Activated CD4-positive, alpha-beta T cell treated with anti-CD3 and anti-CD28 coated beads for 24 hours (primary cell): ENCODE measurements around the gene SMYD5.
"Not testable (repeated sequence)": the region's sequence is repeated elsewhere in the genome, so short reads cannot be mapped to it uniquely, and the experiment has no call there.

ENCODE experiments used
- DNase-seq, 2 donors: peaks; one replicate each; pipeline ENCODE4 v3.0.0-alpha.2; 2020; ENCODE audit warnings: low read depth in 2 of 2

The SMYD5 gene

GRCh38 chr2:73214120-73215035 lies at the start of gene SMYD5:
Gene SMYD5 (plus strand): TSS chr2:73214245. CDS start chr2:73214267, 22 bp downstream.
- peak; percentile 90 for DNase-seq

DNA sequence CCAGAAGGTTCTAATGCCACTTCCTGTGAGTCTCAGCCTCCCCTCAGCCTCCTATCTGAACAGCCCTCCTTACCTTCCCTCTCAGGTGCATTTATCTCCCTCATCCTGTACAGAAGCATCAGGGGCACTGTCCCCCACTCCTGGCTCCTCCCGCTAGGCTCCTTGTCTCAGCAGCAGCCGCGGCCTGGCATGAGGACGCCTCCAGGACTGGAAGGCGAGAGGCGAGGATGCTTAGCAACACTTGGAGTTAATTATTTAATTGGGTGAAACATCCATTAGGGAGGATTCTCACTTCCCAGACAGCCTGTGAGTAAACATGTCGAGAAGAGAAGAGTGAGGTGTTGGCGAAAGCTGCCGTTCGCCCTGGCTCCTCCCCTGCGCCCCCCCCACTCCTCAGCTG lies 48.1 kb upstream of the SMYD5 start:
- not testable (repeated sequence) for DNase-seq

DNA sequence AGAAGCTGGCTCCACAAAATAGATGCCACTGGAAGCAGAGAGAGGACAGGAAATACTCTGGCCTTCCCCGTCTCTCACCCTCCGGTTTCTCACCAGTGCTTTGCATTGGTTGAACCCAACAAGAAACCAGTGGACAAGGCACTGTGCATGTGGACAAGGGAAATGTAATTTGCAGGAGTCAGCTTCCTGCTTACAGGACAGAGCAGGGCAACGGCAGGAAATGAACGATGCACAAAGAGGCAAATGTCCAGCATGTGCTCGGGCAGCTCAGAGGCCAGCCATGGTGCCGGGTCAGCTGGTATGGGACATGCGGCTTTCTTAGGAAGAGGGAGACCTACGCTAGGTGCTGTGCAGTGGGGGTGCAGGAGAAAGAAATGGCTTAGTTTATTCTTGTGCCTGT lies 47.2 kb upstream of the SMYD5 start:
- DNase-seq: not testable (repeated sequence)

- not testable (repeated sequence) for DNase-seq
These were observed 45.7 kb upstream of the SMYD5 start for GRCh38 chr2:73168348-73168747.

GRCh38 chr2:73170341-73170740 lies 43.7 kb upstream of the SMYD5 start:
- DNase-seq: not testable (repeated sequence)

- DNase-seq: peak; percentile 30 to 52
These were observed 41.1 kb upstream of the SMYD5 start for GRCh38 chr2:73172963-73173362.

- no peak for DNase-seq
These were observed 40.3 kb upstream of the SMYD5 start for GRCh38 chr2:73173781-73174180.

- no peak for DNase-seq
These were observed 39.8 kb upstream of the SMYD5 start for GRCh38 chr2:73174244-73174643.

DNA sequence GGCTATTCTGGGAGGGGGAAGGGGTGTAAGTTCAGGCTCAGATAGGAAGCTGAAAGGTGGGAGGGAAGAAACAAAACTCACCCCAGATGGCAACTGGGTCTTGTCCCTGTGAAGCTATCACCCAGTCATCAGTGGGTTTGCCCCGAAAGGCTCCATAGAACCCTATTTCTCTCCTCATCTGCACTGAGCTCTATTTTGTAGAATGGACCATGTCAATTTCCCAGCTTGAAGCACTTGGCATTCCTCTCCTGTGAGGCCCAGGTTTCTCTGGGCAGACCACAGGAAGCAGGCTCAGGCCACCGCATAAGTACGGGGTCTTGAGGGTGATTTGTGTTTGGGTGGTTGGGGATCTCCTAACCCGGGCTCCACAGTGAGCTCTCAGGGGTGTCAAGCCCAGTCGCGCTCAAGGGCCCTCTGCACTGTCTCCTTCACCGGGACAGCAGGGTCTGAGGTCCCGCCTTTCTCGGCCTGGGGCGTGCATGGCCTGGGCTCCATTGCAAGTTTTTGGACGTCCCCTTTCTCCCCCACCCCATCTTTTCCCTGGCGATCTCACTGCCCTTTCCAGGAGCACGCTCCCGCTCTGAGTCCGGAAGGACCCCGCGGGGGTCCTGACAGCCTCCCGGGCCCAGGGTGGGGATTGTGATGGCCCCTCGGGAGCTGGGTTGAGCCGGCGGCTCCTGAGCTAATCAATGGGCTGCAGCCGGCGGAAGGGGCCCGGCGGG lies 38.9 kb upstream of the SMYD5 start:
- DNase-seq: no peak

GRCh38 chr2:73175663-73176204 lies 38.3 kb upstream of the SMYD5 start:
- peak; percentile 51 to 58 for DNase-seq

DNA sequence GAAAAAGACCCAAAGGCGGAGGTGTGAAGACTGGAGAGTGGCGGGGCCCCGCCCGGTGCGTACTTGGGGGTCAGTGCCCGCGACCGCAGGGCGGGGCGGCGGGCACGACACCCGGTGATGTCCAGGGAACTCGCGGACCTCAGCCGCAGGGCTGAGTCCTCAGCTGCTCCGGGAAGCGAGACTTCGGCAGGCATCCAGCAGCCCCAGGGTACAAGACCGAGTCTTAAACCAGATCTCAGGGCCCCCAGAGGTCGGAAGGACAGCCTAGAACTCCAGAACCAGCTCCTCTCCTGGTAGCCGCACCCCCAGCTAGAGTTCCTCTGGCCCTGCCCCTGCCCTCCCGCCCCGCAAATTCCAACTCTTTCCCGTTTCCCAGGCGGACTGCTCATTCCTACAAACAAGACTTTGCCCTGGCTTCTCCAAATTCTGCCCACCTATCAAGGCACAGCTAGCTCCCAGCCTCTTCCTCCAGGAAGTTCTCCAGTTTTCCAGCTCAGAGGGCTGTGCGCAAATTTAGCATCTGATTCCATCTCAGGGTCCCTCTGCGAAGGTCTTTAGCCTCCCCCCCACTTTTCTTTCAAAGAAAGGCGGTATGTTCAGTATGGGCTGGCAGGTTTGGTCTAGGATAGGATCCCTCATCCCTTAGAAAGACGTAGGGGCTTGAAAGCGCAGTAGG lies 37.7 kb upstream of the SMYD5 start:
- no peak for DNase-seq

GRCh38 chr2:73176881-73177644 lies 37.0 kb upstream of the SMYD5 start:
- DNase-seq: peak; percentile 88 to 89

DNA sequence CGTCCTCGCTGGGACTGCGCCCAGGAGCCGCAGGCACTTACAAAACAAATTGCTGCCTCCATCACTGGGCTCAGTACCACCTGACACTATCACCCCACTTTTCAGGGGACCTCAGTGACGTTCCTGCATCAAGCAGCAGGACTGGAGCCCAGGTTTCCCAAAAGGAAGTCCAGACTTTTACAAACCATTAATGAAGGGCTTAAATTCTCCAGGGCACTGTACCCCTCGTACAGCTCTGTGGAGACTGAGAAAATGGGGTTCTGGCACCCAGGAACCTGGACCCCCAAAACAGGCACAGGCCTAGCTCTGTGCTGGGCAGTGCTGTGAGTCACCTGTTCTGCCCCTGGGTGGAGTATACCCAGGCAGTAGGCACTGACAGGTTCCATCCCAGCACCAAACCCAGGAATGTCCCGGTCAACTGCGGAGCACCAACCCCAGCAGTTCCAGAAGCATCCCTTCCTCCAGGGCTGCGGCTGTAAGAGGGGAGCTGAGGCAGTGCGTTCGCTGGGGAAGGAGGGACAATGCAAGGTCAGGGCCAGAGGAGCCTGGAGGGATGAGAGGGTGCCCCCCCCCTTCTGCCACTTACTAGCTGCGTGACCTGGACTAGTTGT lies 36.3 kb upstream of the SMYD5 start:
- no peak for DNase-seq

DNA sequence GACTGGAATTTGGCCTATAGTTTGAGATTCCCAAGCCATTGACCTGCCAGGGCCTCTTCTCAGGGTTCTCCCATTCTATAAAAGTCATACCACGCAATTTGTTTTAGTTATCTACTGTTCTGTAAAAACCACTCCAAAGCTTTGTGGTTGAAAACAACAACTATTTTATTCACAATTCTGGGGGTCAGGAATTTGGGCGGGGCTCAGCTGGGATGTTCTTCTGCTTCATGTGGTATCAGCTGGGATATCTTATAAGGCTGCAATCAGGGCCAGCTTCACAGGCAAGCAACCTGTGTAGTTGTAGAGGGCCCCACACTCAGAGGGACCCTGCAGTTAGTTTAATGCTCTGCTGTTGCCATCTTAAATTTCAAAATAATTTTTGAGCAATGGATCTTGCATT lies 28.1 kb upstream of the SMYD5 start:
- no peak for DNase-seq

GRCh38 chr2:73187549-73187948 lies 26.5 kb upstream of the SMYD5 start:
- DNase-seq: no peak

DNA sequence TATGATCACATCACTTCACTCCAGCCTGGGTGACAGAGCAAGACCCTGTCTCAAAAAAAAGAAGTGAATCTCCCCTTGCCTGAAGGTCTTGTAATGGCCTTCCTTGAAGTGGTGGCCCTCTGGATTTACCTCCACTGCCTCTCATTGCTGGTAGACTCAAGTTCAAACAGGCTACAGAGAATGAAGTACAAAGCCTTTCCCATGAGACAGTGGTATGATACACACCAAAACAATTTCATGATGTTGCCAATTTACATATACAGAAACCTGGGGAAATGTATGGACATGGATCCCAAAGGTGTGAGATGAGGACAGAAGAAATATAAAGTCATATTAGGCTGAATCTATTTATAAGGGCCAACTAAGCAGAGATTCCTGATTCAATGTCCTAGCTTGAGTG lies 16.5 kb upstream of the SMYD5 start:
- no peak for DNase-seq

DNA sequence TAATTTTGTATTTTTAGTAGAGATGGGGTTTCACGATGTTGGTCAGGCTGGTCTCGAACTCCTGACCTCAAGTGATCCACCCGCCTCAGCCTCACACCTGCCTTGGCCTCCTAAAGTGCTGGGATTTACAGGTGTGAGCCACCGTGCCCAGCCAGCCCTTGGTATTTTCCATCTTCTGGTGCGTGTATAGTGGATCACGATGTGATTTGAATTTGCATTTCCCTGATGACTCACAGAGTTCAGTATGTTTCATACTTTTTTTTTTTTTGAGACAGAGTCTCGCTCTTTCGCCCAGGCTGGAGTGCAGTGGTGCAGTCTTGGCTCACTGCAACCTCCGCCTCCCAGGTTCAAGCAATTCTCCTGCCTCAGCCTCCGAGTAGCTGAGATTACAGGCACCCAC lies 13.8 kb upstream of the SMYD5 start:
- DNase-seq: not testable (repeated sequence)

DNA sequence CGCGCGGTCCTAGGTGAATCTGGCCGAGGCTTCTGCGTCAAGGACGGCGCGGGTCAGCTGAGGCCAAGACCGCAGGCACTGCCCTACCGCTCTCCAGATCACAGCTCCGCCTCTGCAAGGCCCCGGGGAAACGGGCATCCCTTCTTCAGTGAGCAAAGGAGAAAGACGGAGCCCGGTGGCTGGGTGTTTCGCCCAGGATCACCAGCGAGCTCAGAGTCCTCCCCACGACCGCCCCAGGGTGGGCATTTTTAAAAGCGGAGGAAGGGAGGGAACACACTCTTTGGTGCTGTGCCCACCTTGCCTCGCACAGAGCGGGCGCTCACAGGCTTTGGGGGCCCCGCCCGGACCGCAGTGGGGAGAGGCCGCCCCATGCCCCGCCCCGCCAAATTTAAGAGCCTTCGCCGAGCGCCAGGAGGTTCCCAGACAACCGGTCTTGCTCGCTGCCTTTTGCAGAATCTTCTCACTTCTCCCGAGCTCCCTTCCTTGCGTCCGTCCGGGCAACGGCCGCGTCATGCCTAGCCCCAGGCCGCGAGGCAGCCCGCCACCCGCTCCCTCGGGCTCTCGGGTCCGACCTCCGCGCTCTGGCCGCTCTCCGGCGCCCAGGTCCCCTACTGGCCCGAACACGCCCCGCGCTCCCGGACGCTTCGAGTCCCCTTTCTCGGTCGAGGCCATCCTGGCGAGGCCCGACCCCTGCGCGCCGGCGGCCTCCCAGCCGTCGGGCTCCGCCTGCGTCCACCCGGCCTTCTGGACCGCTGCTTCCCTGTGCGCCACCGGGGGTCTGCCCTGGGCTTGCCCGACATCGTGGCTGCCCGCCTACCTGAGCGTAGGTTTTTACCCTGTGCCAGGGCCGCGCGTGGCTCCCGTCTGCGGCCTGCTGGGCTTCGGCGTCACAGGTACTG lies 11.6 kb upstream of the SMYD5 start, which contains the start of gene NOTO:
Gene NOTO, plus strand, starts transcription at position 419 of the 899 bp plus-strand sequence. Its CDS starts 93 bp downstream, at position 512.
- DNase-seq: no peak

GRCh38 chr2:73203055-73203681 lies 10.9 kb upstream of the SMYD5 start:
- DNase-seq: no peak
